IPS-20b (cell line): ENCODE results near the gene ODAD4.
A peak's percentile ranks its signal among the peaks of the same experiment; 100 is the strongest.

Experiments
- H3K27ac ChIP-seq: one replicate; pipeline ENCODE4 v1.5.1; 2013; ENCODE audit warnings: low read length
- H3K27me3 ChIP-seq: 2 replicates; pipeline ENCODE4 v1.6.1; 2013; ENCODE audit warnings: mild to moderate bottlenecking, low read length, inconsistent platforms; ENCODE audit not compliant: insufficient read depth
- H3K36me3 ChIP-seq: 2 replicates; pipeline ENCODE4 v1.6.1; 2013; ENCODE audit warnings: low read depth, mild to moderate bottlenecking, inconsistent platforms, low read length, moderate library complexity; ENCODE audit not compliant: insufficient read depth
- H3K4me1 ChIP-seq: 2 replicates; pipeline ENCODE4 v1.6.1; 2013; ENCODE audit warnings: mild to moderate bottlenecking, control low read depth, inconsistent platforms, low read length, moderate library complexity; ENCODE audit not compliant: insufficient read depth
- H3K4me3 ChIP-seq: 2 replicates; pipeline ENCODE4 v1.5.1; 2013; ENCODE audit warnings: mild to moderate bottlenecking, low read length, inconsistent platforms
- H3K9ac ChIP-seq: 2 replicates; pipeline ENCODE4 v1.6.1; 2013; ENCODE audit warnings: low read depth, mild to moderate bottlenecking, inconsistent platforms, low read length, moderate library complexity
- H3K9me3 ChIP-seq: 2 replicates; pipeline ENCODE4 v1.6.1; 2013; ENCODE audit warnings: mild to moderate bottlenecking, low read depth, low read length, inconsistent platforms; ENCODE audit not compliant: insufficient read depth

Gene ODAD4

GRCh38 chr17:41956522-41956921 lies 26.1 kb downstream of the ODAD4 start:
- H3K4me1 ChIP-seq: peaks cover 17% of the 10 kb centered on the region
- no peaks in the 10 kb centered on the region for H3K9me3 ChIP-seq
- no peak overlapping the region for H3K4me3 ChIP-seq
- H3K27me3 ChIP-seq: no peaks in the 10 kb centered on the region
- H3K27ac ChIP-seq: no peak overlapping the region
- no peaks in the 10 kb centered on the region for H3K36me3 ChIP-seq
- no peak overlapping the region for H3K9ac ChIP-seq

DNA sequence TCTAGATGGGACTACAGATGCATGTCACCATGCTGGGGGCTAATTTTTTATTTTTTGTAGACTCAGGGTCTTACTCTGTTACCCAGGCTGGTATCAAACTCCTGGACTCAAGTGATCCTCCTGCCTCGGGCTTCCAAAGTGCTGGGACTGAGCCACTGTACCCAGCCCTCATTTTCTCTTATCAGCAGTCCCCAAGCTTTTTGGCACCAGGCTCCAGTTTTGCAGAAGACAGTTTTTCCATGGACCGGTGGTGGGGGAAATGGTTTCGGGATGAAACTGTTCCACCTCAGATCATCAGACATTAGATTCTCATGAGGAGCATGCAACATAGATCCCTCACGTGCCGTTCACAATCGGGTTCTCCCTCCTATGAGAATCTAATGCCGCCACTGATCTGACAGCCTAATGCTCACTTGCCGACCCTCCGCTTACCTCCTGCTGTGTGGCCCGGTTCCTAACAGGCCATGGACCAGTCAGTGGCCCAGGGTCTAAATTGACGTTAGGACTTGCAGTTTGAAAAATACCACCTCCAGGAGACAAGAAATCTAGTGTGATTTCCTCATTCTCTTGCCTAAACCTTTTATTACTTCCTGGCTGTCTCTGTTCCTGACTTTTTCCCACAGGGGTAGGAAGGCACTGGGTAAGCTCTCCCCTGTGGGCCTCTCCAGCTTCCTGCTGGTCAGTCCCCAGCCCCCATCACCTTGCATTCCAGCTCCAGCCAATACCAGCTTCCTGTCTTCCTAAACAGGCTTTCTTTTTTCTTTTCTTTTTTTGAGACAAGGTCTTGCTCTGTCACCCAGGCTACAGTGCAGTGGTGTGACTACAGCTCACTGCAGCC lies 26.8 kb downstream of the ODAD4 start:
- Histone ChIP-seq H3K4me3 (peak overlapping the region; percentile 6; the same call in 1 of the 2 replicates), H3K27me3 (no peaks in the 10 kb centered on the region), H3K27ac (peak overlapping the region; percentile 57), H3K4me1 (peaks cover 17% of the 10 kb centered on the region), H3K9me3 (no peaks in the 10 kb centered on the region), H3K9ac (peak overlapping the region; percentile 30; the same call in 1 of the 2 replicates), H3K36me3 (no peaks in the 10 kb centered on the region)

DNA sequence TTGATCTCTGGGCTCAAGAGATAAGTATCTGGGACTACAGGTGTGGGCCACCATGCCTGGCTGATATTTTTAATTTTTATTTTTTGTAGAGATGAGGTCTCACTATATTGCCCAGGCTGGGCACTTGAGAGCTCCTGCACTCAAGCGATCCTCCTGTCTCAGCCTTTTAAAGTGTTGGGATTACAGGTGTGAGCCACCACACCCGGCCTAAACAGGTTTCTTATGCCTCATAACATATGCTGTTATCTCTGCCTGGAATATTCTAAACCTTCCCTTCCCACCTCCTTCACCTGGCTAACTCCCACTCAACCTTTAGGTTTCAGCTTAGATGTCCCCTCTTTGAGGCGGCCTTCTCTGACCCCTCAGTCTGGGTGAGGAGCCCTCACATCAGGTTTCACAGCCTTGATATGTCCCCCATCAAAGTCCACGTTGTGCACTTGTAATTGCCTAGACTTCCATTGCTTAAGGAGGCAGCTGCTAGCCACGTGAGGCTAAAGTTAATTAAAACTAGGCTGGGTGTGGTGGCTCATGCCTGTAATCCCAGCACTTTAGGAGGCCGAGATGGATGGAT lies 27.5 kb downstream of the ODAD4 start:
- H3K27ac ChIP-seq: peak overlapping the region; percentile 57
- H3K9ac ChIP-seq: peak overlapping the region; percentile 30; the same call in 1 of the 2 replicates
- no peaks in the 10 kb centered on the region for H3K9me3 ChIP-seq
- H3K27me3 ChIP-seq: no peaks in the 10 kb centered on the region
- H3K4me1 ChIP-seq: peaks cover 17% of the 10 kb centered on the region
- H3K4me3 ChIP-seq: no peak overlapping the region; the same call in 1 of the 2 replicates
- no peaks in the 10 kb centered on the region for H3K36me3 ChIP-seq

DNA sequence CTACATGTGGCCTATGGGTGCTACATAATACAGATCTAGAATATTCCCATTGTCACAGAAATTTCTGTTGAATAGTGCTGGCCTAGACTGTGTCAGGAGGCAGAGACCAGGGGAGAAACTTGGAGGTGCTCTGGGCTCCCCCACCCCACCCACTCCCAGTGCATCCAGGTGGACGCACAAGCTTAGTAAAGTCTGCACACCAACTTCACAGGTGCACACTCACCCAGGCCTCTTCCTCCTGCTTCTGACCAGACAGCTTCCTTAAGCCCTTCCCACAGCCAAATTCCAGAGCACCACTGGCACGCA lies 28.6 kb downstream of the ODAD4 start:
- H3K36me3 ChIP-seq: no peaks in the 10 kb centered on the region
- peaks cover 17% of the 10 kb centered on the region for H3K4me1 ChIP-seq
- H3K4me3 ChIP-seq: no peak overlapping the region
- no peak overlapping the region for H3K9ac ChIP-seq
- no peaks in the 10 kb centered on the region for H3K27me3 ChIP-seq
- no peak overlapping the region for H3K27ac ChIP-seq
- no peaks in the 10 kb centered on the region for H3K9me3 ChIP-seq

- H3K27me3 ChIP-seq: no peaks in the 10 kb centered on the region
- H3K27ac ChIP-seq: no peak overlapping the region
- no peaks in the 10 kb centered on the region for H3K9me3 ChIP-seq
- peak overlapping the region; percentile 32; the same call in 1 of the 2 replicates for H3K9ac ChIP-seq
- H3K4me1 ChIP-seq: peaks cover 17% of the 10 kb centered on the region
- no peaks in the 10 kb centered on the region for H3K36me3 ChIP-seq
- no peak overlapping the region; the same call in 1 of the 2 replicates for H3K4me3 ChIP-seq
Measured at GRCh38 chr17:41959336-41960095, 29.1 kb downstream of the ODAD4 start.

- Histone ChIP-seq H3K4me1 (peaks cover 18% of the 10 kb centered on the region), H3K36me3 (no peaks in the 10 kb centered on the region), H3K27ac (no peak overlapping the region), H3K27me3 (no peaks in the 10 kb centered on the region), H3K9me3 (no peaks in the 10 kb centered on the region), H3K9ac (no peak overlapping the region), H3K4me3 (no peak overlapping the region)
Measured at GRCh38 chr17:41962111-41962510, 31.7 kb downstream of the ODAD4 start.

GRCh38 chr17:41962768-41963434 lies 32.5 kb downstream of the ODAD4 start:
- no peak overlapping the region for H3K9ac ChIP-seq
- peaks cover 13% of the 10 kb centered on the region; the same call in 1 of the 2 replicates for H3K4me1 ChIP-seq
- no peaks in the 10 kb centered on the region for H3K36me3 ChIP-seq
- H3K9me3 ChIP-seq: no peaks in the 10 kb centered on the region
- no peak overlapping the region for H3K27ac ChIP-seq
- H3K4me3 ChIP-seq: no peak overlapping the region
- H3K27me3 ChIP-seq: no peaks in the 10 kb centered on the region

- peak overlapping the region; percentile 68 for H3K4me3 ChIP-seq
- H3K9ac ChIP-seq: peak overlapping the region; percentile 66
- no peaks in the 10 kb centered on the region for H3K9me3 ChIP-seq
- no peak overlapping the region for H3K27ac ChIP-seq
- H3K36me3 ChIP-seq: peaks cover 13% of the 10 kb centered on the region
- H3K4me1 ChIP-seq: peaks cover 6% of the 10 kb centered on the region; the same call in 1 of the 2 replicates
- H3K27me3 ChIP-seq: no peaks in the 10 kb centered on the region
Measured at GRCh38 chr17:41965694-41966462, 35.5 kb downstream of the ODAD4 start.

DNA sequence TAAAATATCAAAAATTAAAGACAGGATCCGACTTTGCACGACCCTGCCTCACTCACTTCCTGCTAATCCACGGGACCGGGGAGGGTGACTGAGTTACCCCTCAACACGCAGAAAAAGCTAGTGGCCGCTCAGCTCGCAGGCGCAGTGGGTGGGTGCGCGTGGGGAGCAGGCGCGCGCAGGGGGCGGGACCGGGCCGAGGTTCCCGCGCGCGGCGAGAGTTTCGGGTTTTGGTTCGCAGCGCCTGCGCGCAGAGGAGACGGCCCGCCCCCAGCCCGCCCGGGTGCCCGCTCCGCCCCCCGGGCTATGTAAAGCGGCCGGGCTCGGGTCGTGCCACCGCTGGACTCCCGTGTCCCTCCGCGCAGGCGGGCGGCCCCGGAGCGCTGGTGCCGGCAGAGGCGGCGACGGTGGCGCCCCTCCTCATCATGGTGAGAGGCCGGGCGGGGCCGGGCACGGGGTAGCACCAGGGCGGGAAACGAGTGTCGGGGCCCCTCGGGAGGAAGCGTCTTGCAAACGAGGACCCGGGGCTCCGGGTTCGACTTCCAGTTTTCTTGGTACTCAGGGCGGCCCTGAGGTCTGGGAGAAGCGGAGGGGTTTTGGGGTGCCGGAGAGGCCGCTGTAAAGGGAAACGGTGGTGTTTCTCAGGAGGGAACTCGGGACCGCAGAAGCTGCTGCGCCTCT lies 36.2 kb downstream of the ODAD4 start, which contains the start of gene CNP:
TSS of gene CNP (plus strand) at position 333 of the 678 bp plus-strand sequence. CDS start at position 423, 90 bp downstream.
- Histone ChIP-seq H3K9me3 (no peaks in the 10 kb centered on the region), H3K27me3 (no peaks in the 10 kb centered on the region), H3K4me3 (peak within 1 kb of the TSS; percentile 68), H3K4me1 (peaks cover 6% of the 10 kb centered on the region; the same call in 1 of the 2 replicates), H3K27ac (no peak within 1 kb of the TSS), H3K36me3 (peaks cover 19% of the 10 kb centered on the region), H3K9ac (peak within 1 kb of the TSS; percentile 66)

DNA sequence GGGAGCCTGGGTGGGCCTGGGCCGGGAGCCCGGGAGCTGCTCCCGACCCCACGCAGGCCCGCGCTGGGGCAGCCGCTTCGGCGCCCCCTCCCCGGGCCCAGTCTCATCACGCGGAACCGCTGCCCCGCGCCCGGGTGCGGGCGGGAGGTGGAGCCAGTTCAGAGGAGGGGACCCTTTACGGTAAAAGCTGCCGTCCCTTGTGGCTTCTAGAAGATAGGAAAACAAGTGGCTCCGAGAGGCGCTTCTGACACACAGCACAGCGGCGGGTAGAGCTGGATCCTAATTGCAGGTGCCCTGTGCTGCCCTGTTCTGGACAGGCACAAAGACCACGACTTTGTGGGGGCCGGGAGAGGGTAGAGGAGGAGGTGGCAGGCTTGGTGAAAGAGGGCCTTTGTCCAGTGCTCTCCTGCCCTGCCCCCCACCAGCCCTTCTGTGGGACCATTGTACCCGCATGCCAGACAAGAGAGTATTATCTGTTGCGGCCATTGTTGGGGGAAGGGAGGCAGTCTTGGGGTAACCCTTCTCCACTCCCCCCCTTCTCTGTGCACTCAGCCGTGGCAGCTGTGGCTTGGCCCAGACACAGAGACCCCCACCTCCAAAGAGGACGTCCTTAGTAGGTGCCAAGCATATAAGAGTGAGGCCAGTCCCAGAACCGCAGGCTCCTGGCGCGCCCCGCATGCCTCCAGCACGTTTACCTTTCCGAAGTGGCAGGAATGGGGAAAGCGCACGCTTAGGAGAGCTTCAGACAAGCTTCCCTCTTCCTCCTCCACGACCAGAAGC lies 36.9 kb downstream of the ODAD4 start:
- Histone ChIP-seq H3K4me1 (peaks cover 6% of the 10 kb centered on the region; the same call in 1 of the 2 replicates), H3K9me3 (no peaks in the 10 kb centered on the region), H3K27ac (no peak overlapping the region), H3K27me3 (no peaks in the 10 kb centered on the region), H3K9ac (peak overlapping the region; percentile 66), H3K36me3 (peaks cover 26% of the 10 kb centered on the region), H3K4me3 (peak overlapping the region; percentile 68)
